ENCODE measurements around the gene MMEL1. TPM values are rescaled to one million over a fixed set of nuclear protein-coding genes. Genes with fewer than 3 reads are reported as not detected.
"Not testable (repeated sequence)": the region's sequence is repeated elsewhere in the genome, so short reads cannot be mapped to it uniquely, and the experiment has no call there.

The MMEL1 gene
- total RNA-seq, 2 donors from 2014 or later, result 4.6 to 13.6 TPM

DNA sequence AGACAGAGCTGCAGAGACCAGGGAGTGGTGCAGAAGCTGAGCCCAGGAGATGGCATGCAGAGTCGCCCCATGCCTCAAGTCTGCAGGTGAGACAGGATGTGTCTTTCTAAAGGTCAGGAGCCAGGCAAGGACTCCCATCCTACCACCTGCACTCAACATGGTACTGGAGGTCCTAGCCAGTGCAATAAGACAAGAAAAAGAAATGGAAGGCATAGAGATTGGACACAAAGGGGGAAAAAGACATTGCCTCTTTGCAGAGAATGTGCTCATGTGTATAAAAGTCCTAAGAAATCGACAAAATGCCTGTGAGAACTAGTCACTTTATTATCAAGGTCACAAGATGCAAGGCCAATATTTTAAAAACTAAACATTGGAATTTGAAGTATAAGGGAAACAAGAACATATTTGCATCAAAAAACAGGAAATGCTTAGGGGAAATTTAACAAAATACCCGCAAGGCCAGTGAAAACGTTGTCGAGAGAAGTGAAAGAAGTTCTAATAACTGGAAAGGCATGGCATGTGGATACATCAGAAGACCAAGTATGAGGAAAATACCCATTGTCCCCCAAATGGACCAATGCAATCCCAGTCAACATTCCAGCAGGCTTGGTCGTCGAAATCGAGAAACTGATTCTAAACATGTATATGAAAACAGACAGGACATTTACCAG is 59.4 kb downstream of the MMEL1 start:
- H3K27me3 ChIP-seq (replicated peaks; ENCODE audit: insufficient read depth), result no peaks in the 10 kb centered on the region
- no peaks in the 10 kb centered on the region for H3K36me3 ChIP-seq
- WGBS, result 96% methylated on average over 8 of the region's 8 CpGs
- H3K4me3 ChIP-seq, result no peak overlapping the region
- TF ChIP-seq POLR2A (IDR thresholded peaks at IDR 0.05) (no peak), POLR2AphosphoS5 (IDR thresholded peaks at IDR 0.05) (no peak)
- TF ChIP-seq, protein P1, sequence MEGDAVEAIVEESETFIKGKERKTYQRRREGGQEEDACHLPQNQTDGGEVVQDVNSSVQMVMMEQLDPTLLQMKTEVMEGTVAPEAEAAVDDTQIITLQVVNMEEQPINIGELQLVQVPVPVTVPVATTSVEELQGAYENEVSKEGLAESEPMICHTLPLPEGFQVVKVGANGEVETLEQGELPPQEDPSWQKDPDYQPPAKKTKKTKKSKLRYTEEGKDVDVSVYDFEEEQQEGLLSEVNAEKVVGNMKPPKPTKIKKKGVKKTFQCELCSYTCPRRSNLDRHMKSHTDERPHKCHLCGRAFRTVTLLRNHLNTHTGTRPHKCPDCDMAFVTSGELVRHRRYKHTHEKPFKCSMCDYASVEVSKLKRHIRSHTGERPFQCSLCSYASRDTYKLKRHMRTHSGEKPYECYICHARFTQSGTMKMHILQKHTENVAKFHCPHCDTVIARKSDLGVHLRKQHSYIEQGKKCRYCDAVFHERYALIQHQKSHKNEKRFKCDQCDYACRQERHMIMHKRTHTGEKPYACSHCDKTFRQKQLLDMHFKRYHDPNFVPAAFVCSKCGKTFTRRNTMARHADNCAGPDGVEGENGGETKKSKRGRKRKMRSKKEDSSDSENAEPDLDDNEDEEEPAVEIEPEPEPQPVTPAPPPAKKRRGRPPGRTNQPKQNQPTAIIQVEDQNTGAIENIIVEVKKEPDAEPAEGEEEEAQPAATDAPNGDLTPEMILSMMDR (IDR thresholded peaks at IDR 0.05), result no peak
- no peak overlapping the region for H3K27ac ChIP-seq
- intact Hi-C loops (cut with DNase I), result no loop called here
- no peak for DNase-seq (ENCODE audit: low spot score)
- H3K9me3 ChIP-seq, result no peaks in the 10 kb centered on the region
- H3K4me1 ChIP-seq (replicated peaks), result peaks cover 7% of the 10 kb centered on the region

DNA sequence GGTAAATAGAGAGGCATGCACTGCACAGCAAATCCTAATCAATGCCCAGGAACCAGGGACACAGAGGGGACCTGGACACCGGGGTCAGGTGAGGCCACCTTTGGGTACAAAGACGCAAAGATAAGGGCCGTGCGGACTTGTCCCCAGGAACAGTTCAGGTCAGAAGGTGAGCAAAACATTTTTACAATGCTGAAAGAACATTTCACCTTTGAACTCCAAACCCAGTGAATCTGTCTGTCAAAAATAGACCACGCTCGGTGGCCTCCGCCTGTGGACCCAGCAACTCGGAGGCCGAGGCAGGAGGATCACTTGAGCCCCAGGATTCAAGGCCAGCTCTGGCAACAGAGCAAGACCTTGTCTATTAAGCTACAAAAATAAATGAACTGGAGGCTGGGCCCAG is 61.5 kb downstream of the MMEL1 start:
- Histone ChIP-seq H3K27me3 (replicated peaks; ENCODE audit: insufficient read depth) (no peaks in the 10 kb centered on the region), H3K27ac (no peak overlapping the region), H3K9me3 (no peaks in the 10 kb centered on the region), H3K36me3 (no peaks in the 10 kb centered on the region), H3K4me1 (replicated peaks) (no peaks in the 10 kb centered on the region), H3K4me3 (no peak overlapping the region)
- no peak for TF ChIP-seq POLR2AphosphoS5 (IDR thresholded peaks at IDR 0.05)
- TF ChIP-seq, protein P1 (IDR thresholded peaks at IDR 0.05), result no peak
- no peak for TF ChIP-seq POLR2A (IDR thresholded peaks at IDR 0.05)
- whole genome bisulfite sequencing, result 88% methylated on average over 9 of the region's 9 CpGs
- intact Hi-C loops (cut with DNase I), result no loop called here
- DNase-seq (ENCODE audit: low spot score), result no peak

DNA sequence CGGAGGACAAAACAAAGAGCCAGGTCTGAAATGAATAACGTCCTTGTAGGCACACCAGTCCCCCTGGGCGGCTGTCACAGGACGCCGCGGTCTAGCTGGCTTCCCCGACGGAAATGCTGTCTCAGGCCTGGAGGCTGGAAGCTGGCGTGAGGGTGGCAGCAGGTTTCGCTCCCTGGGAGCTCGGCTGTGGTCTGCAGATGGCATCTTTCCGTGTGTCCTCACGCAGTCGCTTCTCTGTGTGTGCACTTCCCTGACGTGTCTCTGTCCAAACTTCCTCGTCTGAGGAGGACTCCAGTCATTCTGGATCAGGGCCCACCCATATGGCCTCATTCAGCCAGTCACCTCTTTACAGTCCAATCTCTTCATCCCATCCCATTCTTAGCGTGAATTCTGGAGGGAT is 62.5 kb downstream of the MMEL1 start:
- no peak for DNase-seq (ENCODE audit: low spot score)
- H3K27me3 ChIP-seq (replicated peaks; ENCODE audit: insufficient read depth), result no peaks in the 10 kb centered on the region
- no peaks in the 10 kb centered on the region for H3K4me1 ChIP-seq (replicated peaks)
- intact Hi-C loops (cut with DNase I), result no loop called here
- H3K27ac ChIP-seq, result no peak overlapping the region
- H3K9me3 ChIP-seq, result no peaks in the 10 kb centered on the region
- no peaks in the 10 kb centered on the region for H3K36me3 ChIP-seq
- no peak overlapping the region for H3K4me3 ChIP-seq
- TF ChIP-seq POLR2A (IDR thresholded peaks at IDR 0.05) (no peak), POLR2AphosphoS5 (IDR thresholded peaks at IDR 0.05) (no peak)
- TF ChIP-seq, protein P1 (IDR thresholded peaks at IDR 0.05), result no peak
- WGBS, result 77% methylated on average over 17 of the region's 17 CpGs

DNA sequence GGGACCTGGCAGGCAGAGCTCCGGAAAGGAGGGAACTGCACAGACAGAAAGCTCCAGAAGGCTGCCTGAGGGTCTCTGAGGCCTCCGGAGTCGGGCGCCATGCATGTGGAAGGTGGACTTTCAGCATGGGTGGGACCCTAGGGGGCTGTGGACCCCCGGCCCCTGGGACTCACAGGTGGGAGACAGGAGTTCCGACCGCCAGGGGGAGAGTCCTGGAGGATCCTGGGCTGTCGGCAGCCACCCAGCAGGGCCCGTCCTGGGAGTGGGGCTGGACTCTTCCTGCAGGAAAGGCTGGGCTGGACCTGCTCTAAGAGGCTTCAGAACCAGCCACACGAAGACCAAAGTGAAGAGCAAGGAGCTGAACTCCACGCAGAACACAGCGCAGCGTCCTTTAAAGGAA is 63.1 kb downstream of the MMEL1 start:
- H3K27ac ChIP-seq; H3K27me3 ChIP-seq (replicated peaks; ENCODE audit: insufficient read depth); H3K4me3 ChIP-seq; H3K36me3 ChIP-seq; H3K4me1 ChIP-seq (replicated peaks); intact Hi-C loops (cut with DNase I); H3K9me3 ChIP-seq; DNase-seq (ENCODE audit: low spot score): not testable (repeated sequence)
- whole genome bisulfite sequencing, result 84% methylated on average over 13 of the region's 13 CpGs

DNA sequence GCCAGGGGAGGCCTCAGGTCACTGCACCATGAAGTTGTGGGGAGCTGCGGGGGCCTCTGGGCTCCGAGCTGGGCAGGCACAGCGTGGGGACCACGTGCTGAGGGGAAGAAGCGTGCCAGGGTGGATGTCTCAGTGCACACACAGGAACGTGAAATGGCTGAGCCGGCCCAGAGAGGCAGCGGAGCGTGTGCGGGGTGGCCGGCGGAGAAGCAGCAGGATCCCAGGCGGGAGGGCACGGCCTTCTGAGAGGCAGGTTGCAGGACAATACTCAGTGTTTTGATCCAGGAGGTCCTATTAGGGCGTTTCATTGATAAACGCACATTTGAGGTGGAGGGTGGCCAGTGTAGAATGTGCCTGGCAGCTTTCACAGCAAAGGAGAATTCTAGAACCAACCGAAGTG is 63.8 kb downstream of the MMEL1 start:
- no peak for DNase-seq (ENCODE audit: low spot score)
- no peaks in the 10 kb centered on the region for H3K4me1 ChIP-seq (replicated peaks)
- no peak overlapping the region for H3K27ac ChIP-seq
- WGBS, result 85% methylated on average over 15 of the region's 17 CpGs
- no peaks in the 10 kb centered on the region for H3K27me3 ChIP-seq (replicated peaks; ENCODE audit: insufficient read depth)
- H3K36me3 ChIP-seq, result no peaks in the 10 kb centered on the region
- intact Hi-C loops (cut with DNase I), result no loop called here
- no peaks in the 10 kb centered on the region for H3K9me3 ChIP-seq
- H3K4me3 ChIP-seq, result no peak overlapping the region
- TF ChIP-seq, protein P1 (IDR thresholded peaks at IDR 0.05), result no peak
- TF ChIP-seq POLR2AphosphoS5 (IDR thresholded peaks at IDR 0.05) (no peak), POLR2A (IDR thresholded peaks at IDR 0.05) (no peak)

- DNase-seq (ENCODE audit: low spot score); H3K27me3 ChIP-seq (replicated peaks; ENCODE audit: insufficient read depth); H3K4me1 ChIP-seq (replicated peaks); H3K36me3 ChIP-seq; intact Hi-C loops (cut with DNase I); H3K27ac ChIP-seq; H3K9me3 ChIP-seq; H3K4me3 ChIP-seq: not testable (repeated sequence)
- WGBS, result 22% methylated on average over 6 of the region's 17 CpGs
These were observed 64.5 kb downstream of the MMEL1 start for GRCh38 chr1:2568187-2568816.

Measured in prostate gland (tissue), 2 donors.